Naive thymus-derived CD8-positive, alpha-beta T cell (primary cell): ENCODE results near the gene CLIP2. TPM values are rescaled to one million over a fixed set of nuclear protein-coding genes. Genes with fewer than 3 reads are reported as not detected.
A peak's percentile ranks its signal among the peaks of the same experiment; 100 is the strongest.
"Not testable (repeated sequence)": the region's sequence is repeated elsewhere in the genome, so short reads cannot be mapped to it uniquely, and the experiment has no call there.

Source experiments
- ATAC-seq, 2 donors: fragments of 150-1000 bp; cut with Tn5 transposase in 1 of 2; sonication (Bioruptor Pico), chemical (Tn5 transposase) in 1 of 2; 1 replicate in 1 of 2; 2 replicates in 1 of 2; pipeline ENCODE4 v1.10.0; 2021; ENCODE audit warnings: mild to moderate bottlenecking in 2 of 2, moderate library complexity in 2 of 2
- POLR2A ChIA-PET: fragments of 350-600 bp; sonication (Branson Sonifier 250); formaldehyde crosslinking; loops from one replicate; lab custom pipeline; 2021; ENCODE audit warnings: antibody characterized with exemption; lab: Charles Lee
- DNase-seq, 10 donors: peaks; one replicate each; pipeline versions ENCODE4 v3.0.0 to v3.0.0-alpha.2; 2020 to 2022
- H3K27ac Mint-ChIP-seq, 10 donors: one replicate each; pipeline ENCODE4 v1.8.0; 2020 to 2022; ENCODE audit warnings: mild to moderate bottlenecking in 10 of 10, mixed read lengths in 10 of 10, moderate library complexity in 4 of 10, inconsistent platforms in 1 of 10
- H3K27me3 Mint-ChIP-seq, 5 donors: one replicate each; pipeline ENCODE4 v1.8.0; 2021 to 2022; ENCODE audit warnings: mixed read lengths in 5 of 5
- H3K36me3 Mint-ChIP-seq, 3 donors: one replicate each; pipeline ENCODE4 v1.8.0; 2020 to 2022; ENCODE audit warnings: mixed read lengths in 3 of 3, mild to moderate bottlenecking in 2 of 3, inconsistent platforms in 1 of 3
- H3K4me1 Mint-ChIP-seq, 4 donors: one replicate each; pipeline ENCODE4 v1.8.0; 2021 to 2022; ENCODE audit warnings: mixed read lengths in 4 of 4
- H3K4me3 Mint-ChIP-seq, 10 donors: one replicate each; pipeline ENCODE4 v1.8.0; 2020 to 2022; ENCODE audit warnings: mild to moderate bottlenecking in 10 of 10, mixed read lengths in 10 of 10, moderate library complexity in 6 of 10, inconsistent platforms in 1 of 10
- H3K9me3 Mint-ChIP-seq, 9 donors: one replicate each; pipeline ENCODE4 v1.8.0; 2020 to 2022; ENCODE audit warnings: mixed read lengths in 9 of 9, mild to moderate bottlenecking in 3 of 9, inconsistent platforms in 1 of 9, moderate library complexity in 1 of 9
- polyA plus RNA-seq, 3 donors: library from polyadenylated mRNA; unstranded; fragments of 300-500 nt; fragmentation: Illumina TruSeq; gene quantifications; one replicate each; pipeline ENCODE4 v1.2.3, GENCODE V29; 2021
- total RNA-seq, 8 experiments: library from RNA in 2 of 8; stranded (reverse) in 2 of 8; gene quantifications; one replicate each; pipeline ENCODE4 v1.2.3 and lab custom pipeline; 2021 to 2026

CLIP2 gene
- total and polyA plus RNA-seq, 5 experiments from 2014 or later, result 0.20 to 5.2 (median 0.32) TPM

GRCh38 chr7:74429153-74429747 is 140.0 kb downstream of the CLIP2 start:
- H3K4me3 Mint-ChIP-seq, result no peak overlapping the region
- POLR2A ChIA-PET, result no interaction called here

GRCh38 chr7:74430409-74430808 is 141.2 kb downstream of the CLIP2 start:
- H3K36me3 Mint-ChIP-seq, H3K9me3 Mint-ChIP-seq, H3K4me1 Mint-ChIP-seq, H3K4me3 Mint-ChIP-seq, POLR2A ChIA-PET, H3K27me3 Mint-ChIP-seq, ATAC-seq, DNase-seq: not testable (repeated sequence)
- peak overlapping the region in 1 of 10 donors; percentile 22 for H3K27ac Mint-ChIP-seq

More at GRCh38 chr7:74429153-74429747, 140.0 kb downstream of the CLIP2 start:
- H3K27me3 Mint-ChIP-seq, result no peaks in the 10 kb centered on the region
- H3K36me3 Mint-ChIP-seq, result no peaks in the 10 kb centered on the region
- ATAC-seq (no peak), DNase-seq (no peak)
- peaks cover 0 to under 1% (median 0%) of the 10 kb centered on the region in 9 donors for H3K9me3 Mint-ChIP-seq
- no peak overlapping the region for H3K27ac Mint-ChIP-seq
- no peaks in the 10 kb centered on the region for H3K4me1 Mint-ChIP-seq

GRCh38 chr7:74430961-74431466 is 141.8 kb downstream of the CLIP2 start:
- Mint-ChIP-seq H3K27me3 (no peaks in the 10 kb centered on the region), H3K4me3 (no peak overlapping the region), H3K9me3 (peaks cover 0 to 2% (median 0%) of the 10 kb centered on the region in 9 donors), H3K36me3 (no peaks in the 10 kb centered on the region), H3K27ac (no peak overlapping the region), H3K4me1 (no peaks in the 10 kb centered on the region)
- ATAC-seq (no peak), DNase-seq (no peak)
- POLR2A ChIA-PET, result no interaction called here

GRCh38 chr7:74437291-74437571 is 148.0 kb downstream of the CLIP2 start:
- H3K27me3 Mint-ChIP-seq, H3K27ac Mint-ChIP-seq, H3K4me3 Mint-ChIP-seq, POLR2A ChIA-PET, H3K36me3 Mint-ChIP-seq, H3K4me1 Mint-ChIP-seq, DNase-seq, ATAC-seq: not testable (repeated sequence)
- H3K9me3 Mint-ChIP-seq, result peaks cover 0 to 21% (median 5%) of the 10 kb centered on the region in 9 donors

GRCh38 chr7:74438327-74438726 is 149.1 kb downstream of the CLIP2 start:
- Mint-ChIP-seq H3K9me3 (peaks cover 0 to 21% (median 5%) of the 10 kb centered on the region in 9 donors), H3K27ac (no peak overlapping the region), H3K36me3 (peaks cover 0 to 6% (median 5%) of the 10 kb centered on the region in 3 donors), H3K27me3 (peaks cover 0 to 5% (median 0%) of the 10 kb centered on the region in 5 donors), H3K4me1 (no peaks in the 10 kb centered on the region), H3K4me3 (no peak overlapping the region)
- POLR2A ChIA-PET, result no interaction called here
- DNase-seq (no peak), ATAC-seq (no peak)

- Mint-ChIP-seq H3K27me3 (peaks cover 0 to 5% (median 0%) of the 10 kb centered on the region in 5 donors), H3K9me3 (peaks cover 0 to 21% (median 5%) of the 10 kb centered on the region in 9 donors), H3K4me1 (no peaks in the 10 kb centered on the region), H3K4me3 (no peak overlapping the region), H3K36me3 (peaks cover 0 to 6% (median 5%) of the 10 kb centered on the region in 3 donors), H3K27ac (no peak overlapping the region)
- no peak for DNase-seq
- ATAC-seq, result no peak
- POLR2A ChIA-PET, result no interaction called here
Measured at GRCh38 chr7:74439541-74439940, 150.3 kb downstream of the CLIP2 start.

GRCh38 chr7:74440143-74440542 is 150.9 kb downstream of the CLIP2 start:
- DNase-seq, H3K4me1 Mint-ChIP-seq, H3K4me3 Mint-ChIP-seq, H3K27me3 Mint-ChIP-seq, POLR2A ChIA-PET, H3K36me3 Mint-ChIP-seq, ATAC-seq: not testable (repeated sequence)
- peak overlapping the region in 1 of 10 donors; percentile 83 for H3K27ac Mint-ChIP-seq
- peaks cover 0 to 21% (median 5%) of the 10 kb centered on the region in 9 donors for H3K9me3 Mint-ChIP-seq

GRCh38 chr7:74441801-74442200 is 152.6 kb downstream of the CLIP2 start:
- peaks cover 0 to 6% (median 5%) of the 10 kb centered on the region in 3 donors for H3K36me3 Mint-ChIP-seq
- H3K27me3 Mint-ChIP-seq, result peaks cover 0 to 5% (median 0%) of the 10 kb centered on the region in 5 donors
- DNase-seq, result no peak
- no peaks in the 10 kb centered on the region for H3K4me1 Mint-ChIP-seq
- peak overlapping the region in 1 of 10 donors; percentile 20 for H3K27ac Mint-ChIP-seq
- peaks cover 0 to 13% (median 5%) of the 10 kb centered on the region in 9 donors for H3K9me3 Mint-ChIP-seq
- no peak for ATAC-seq
- no peak overlapping the region for H3K4me3 Mint-ChIP-seq
- POLR2A ChIA-PET, result no interaction called here

GRCh38 chr7:74443543-74444247 is 154.5 kb downstream of the CLIP2 start:
- Mint-ChIP-seq H3K9me3 (peaks cover 0 to 1% (median 0%) of the 10 kb centered on the region in 9 donors), H3K4me3 (no peak overlapping the region), H3K27me3 (peaks cover 0 to 5% (median 0%) of the 10 kb centered on the region in 5 donors), H3K27ac (no peak overlapping the region), H3K4me1 (no peaks in the 10 kb centered on the region), H3K36me3 (no peaks in the 10 kb centered on the region)
- ATAC-seq, result no peak
- POLR2A ChIA-PET, result interaction anchor here (0.6 kb wide), 1 partner anchor 95 kb away, joined by 4 read pairs; no protein-coding TSS in a partner anchor
- no peak for DNase-seq

GRCh38 chr7:74449144-74449543 is 159.9 kb downstream of the CLIP2 start:
- ATAC-seq (no peak), DNase-seq (no peak)
- POLR2A ChIA-PET, result no interaction called here
- H3K27ac Mint-ChIP-seq, result no peak overlapping the region
- no peaks in the 10 kb centered on the region for H3K36me3 Mint-ChIP-seq
- peaks cover 0 to 3% (median 0%) of the 10 kb centered on the region in 9 donors for H3K9me3 Mint-ChIP-seq
- H3K4me3 Mint-ChIP-seq, result no peak overlapping the region
- peaks cover 0 to 8% (median 0%) of the 10 kb centered on the region in 5 donors for H3K27me3 Mint-ChIP-seq
- H3K4me1 Mint-ChIP-seq, result peaks cover 9 to 20% (median 14%) of the 10 kb centered on the region in 4 donors

GRCh38 chr7:74449809-74450397 is 160.7 kb downstream of the CLIP2 start:
- H3K4me1 Mint-ChIP-seq, result peaks cover 9 to 20% (median 15%) of the 10 kb centered on the region in 4 donors
- H3K27me3 Mint-ChIP-seq, result peaks cover 0 to 8% (median 0%) of the 10 kb centered on the region in 5 donors
- H3K27ac Mint-ChIP-seq, result peak overlapping the region in 5 of 10 donors; percentile 34 to 69 (median 48)
- no peaks in the 10 kb centered on the region for H3K36me3 Mint-ChIP-seq
- peak in 1 of 2 donors; percentile 13 for ATAC-seq
- H3K4me3 Mint-ChIP-seq, result no peak overlapping the region
- peak; percentile 16 to 82 (median 61) for DNase-seq
- H3K9me3 Mint-ChIP-seq, result peaks cover 0 to 3% (median 0%) of the 10 kb centered on the region in 9 donors
- POLR2A ChIA-PET, result no interaction called here

GRCh38 chr7:74452748-74453321 is 163.6 kb downstream of the CLIP2 start:
- POLR2A ChIA-PET, result interaction anchor here (0.6 kb wide), 1 partner anchor 157 kb away, joined by 3 read pairs; no protein-coding TSS in a partner anchor
- Mint-ChIP-seq H3K9me3 (peaks cover 0 to 3% (median 0%) of the 10 kb centered on the region in 9 donors), H3K4me1 (peaks cover 9 to 20% (median 15%) of the 10 kb centered on the region in 4 donors), H3K36me3 (no peaks in the 10 kb centered on the region), H3K27ac (peak overlapping the region; percentile 65 to 99 (median 92)), H3K27me3 (peaks cover 0 to 8% (median 0%) of the 10 kb centered on the region in 5 donors), H3K4me3 (peak overlapping the region; percentile 71 to 91 (median 86))
- ATAC-seq (peak; percentile 2 to 12), DNase-seq (no peak)
